Sigmoid colon (tissue), 3 donors: ENCODE results near the gene HDAC3.

ENCODE experiments used
- CTCF ChIP-seq, 4 experiments: fragments of 450-650 bp in 3 of 4; fragments of 200-600 bp in 1 of 4; IDR thresholded peaks; one replicate each; pipeline ENCODE4 v1.5.1; 2016 to 2019; ENCODE audit warnings: antibody characterized with exemption in 4 of 4, mild to moderate bottlenecking in 3 of 4, moderate library complexity in 2 of 4
- POLR2A ChIP-seq, 2 donors: fragments of 450-650 bp; IDR thresholded peaks; one replicate each; pipeline ENCODE4 v1.6.1; 2016; ENCODE audit warnings: antibody characterized with exemption in 2 of 2, mild to moderate bottlenecking in 2 of 2, moderate library complexity in 2 of 2

GRCh38 chr5:141651728-141652105 is 15.1 kb upstream of the HDAC3 start:
- TF ChIP-seq POLR2A (IDR thresholded peaks at IDR 0.05) (no peak), CTCF (IDR thresholded peaks at IDR 0.05) (no peak)
